ENCODE data around the gene RUNX1.

RUNX1 gene

GRCh38 chr21:34983680-34984086 lies 65.4 kb downstream of the RUNX1 start:
- no peak overlapping the region for H3K4me3 ChIP-seq (ENCODE audit: low read depth in 1 of 2, low read length in 1 of 2)
- H3K9me3 ChIP-seq = no peaks in the 10 kb centered on the region
- H3K4me1 ChIP-seq (ENCODE audit: control insufficient read depth in 1 of 2, insufficient read depth in 1 of 2, low read depth in 1 of 2, low read length in 1 of 2) = peaks cover 21 to 34% of the 10 kb centered on the region in 2 experiments
- H3K27ac ChIP-seq = peak overlapping the region; percentile 42
- H3K36me3 ChIP-seq = peaks cover 9% of the 10 kb centered on the region
- no peaks in the 10 kb centered on the region for H3K27me3 ChIP-seq
- TF ChIP-seq, protein P1, sequence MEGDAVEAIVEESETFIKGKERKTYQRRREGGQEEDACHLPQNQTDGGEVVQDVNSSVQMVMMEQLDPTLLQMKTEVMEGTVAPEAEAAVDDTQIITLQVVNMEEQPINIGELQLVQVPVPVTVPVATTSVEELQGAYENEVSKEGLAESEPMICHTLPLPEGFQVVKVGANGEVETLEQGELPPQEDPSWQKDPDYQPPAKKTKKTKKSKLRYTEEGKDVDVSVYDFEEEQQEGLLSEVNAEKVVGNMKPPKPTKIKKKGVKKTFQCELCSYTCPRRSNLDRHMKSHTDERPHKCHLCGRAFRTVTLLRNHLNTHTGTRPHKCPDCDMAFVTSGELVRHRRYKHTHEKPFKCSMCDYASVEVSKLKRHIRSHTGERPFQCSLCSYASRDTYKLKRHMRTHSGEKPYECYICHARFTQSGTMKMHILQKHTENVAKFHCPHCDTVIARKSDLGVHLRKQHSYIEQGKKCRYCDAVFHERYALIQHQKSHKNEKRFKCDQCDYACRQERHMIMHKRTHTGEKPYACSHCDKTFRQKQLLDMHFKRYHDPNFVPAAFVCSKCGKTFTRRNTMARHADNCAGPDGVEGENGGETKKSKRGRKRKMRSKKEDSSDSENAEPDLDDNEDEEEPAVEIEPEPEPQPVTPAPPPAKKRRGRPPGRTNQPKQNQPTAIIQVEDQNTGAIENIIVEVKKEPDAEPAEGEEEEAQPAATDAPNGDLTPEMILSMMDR (IDR thresholded peaks at IDR 0.05) = no peak

DNA sequence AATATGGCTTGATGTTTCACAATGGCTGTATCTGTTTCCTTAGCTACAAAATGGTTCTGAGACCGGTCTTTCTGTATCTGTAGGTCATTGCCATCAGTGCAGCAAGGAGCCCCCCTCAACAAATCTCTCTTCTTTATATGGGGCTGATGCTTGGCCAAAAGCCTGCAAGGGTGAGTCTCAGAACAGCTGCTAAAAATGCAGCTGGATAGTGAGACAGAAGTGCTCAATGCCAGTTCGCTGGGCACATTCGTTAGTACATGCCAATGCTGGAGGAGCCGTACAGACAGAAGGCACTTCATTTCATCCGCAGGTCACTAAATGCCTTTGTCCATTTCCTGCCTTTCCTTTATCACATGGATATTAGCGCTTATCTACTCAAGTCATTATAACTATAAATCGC lies 67.3 kb downstream of the RUNX1 start:
- H3K4me1 ChIP-seq (ENCODE audit: control insufficient read depth in 1 of 2, insufficient read depth in 1 of 2, low read depth in 1 of 2, low read length in 1 of 2) = peaks cover 21 to 34% of the 10 kb centered on the region in 2 experiments
- no peak overlapping the region for H3K4me3 ChIP-seq (ENCODE audit: low read depth in 1 of 2, low read length in 1 of 2)
- peaks cover 7% of the 10 kb centered on the region for H3K36me3 ChIP-seq
- no peaks in the 10 kb centered on the region for H3K27me3 ChIP-seq
- H3K9me3 ChIP-seq = no peaks in the 10 kb centered on the region
- TF ChIP-seq, protein P1 (IDR thresholded peaks at IDR 0.05) = no peak
- H3K27ac ChIP-seq = no peak overlapping the region

DNA sequence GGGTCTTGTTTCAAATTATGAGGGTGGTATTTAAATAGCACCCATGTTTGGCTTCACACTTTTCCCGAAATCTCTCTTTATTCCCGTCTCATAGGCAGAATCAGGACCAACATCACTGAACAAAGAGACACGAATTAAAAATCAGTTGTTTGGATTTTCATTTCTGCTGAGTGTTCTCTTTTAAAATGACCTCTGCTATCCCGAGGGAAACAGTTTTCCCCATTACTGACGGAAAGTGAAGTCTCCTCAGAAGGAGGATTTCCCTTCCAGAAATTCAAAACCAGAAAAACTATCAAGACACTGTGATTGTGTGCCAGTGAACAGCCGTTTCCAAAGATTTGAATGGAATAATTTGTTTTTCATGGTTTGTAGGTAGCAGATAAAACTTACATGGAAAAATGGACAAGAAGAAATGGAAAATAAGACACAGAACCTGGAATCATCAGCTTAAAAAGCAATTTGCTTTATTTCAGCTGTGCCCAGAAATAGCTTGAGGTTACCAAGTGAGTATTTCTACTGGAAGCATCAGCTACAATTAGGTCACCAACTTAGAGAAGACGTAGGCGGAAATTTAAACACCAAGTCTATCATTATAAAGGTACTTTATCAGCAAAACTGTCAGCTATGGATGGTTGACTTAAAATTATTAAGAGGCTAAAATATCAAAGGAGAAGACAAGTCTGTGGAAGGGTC lies 68.5 kb downstream of the RUNX1 start:
- TF ChIP-seq, protein P1 (IDR thresholded peaks at IDR 0.05) = no peak
- no peak overlapping the region for H3K27ac ChIP-seq
- H3K4me3 ChIP-seq (ENCODE audit: low read depth in 1 of 2, low read length in 1 of 2) = no peak overlapping the region
- no peaks in the 10 kb centered on the region for H3K27me3 ChIP-seq
- H3K4me1 ChIP-seq (ENCODE audit: control insufficient read depth in 1 of 2, insufficient read depth in 1 of 2, low read depth in 1 of 2, low read length in 1 of 2) = peaks cover 21 to 30% of the 10 kb centered on the region in 2 experiments
- H3K9me3 ChIP-seq = no peaks in the 10 kb centered on the region
- no peaks in the 10 kb centered on the region for H3K36me3 ChIP-seq

GRCh38 chr21:34979383-34979782 lies 69.7 kb downstream of the RUNX1 start:
- Histone ChIP-seq H3K27me3 (no peaks in the 10 kb centered on the region), H3K36me3 (no peaks in the 10 kb centered on the region), H3K4me3 (ENCODE audit: low read depth in 1 of 2, low read length in 1 of 2) (no peak overlapping the region), H3K9me3 (no peaks in the 10 kb centered on the region), H3K27ac (no peak overlapping the region), H3K4me1 (ENCODE audit: control insufficient read depth in 1 of 2, insufficient read depth in 1 of 2, low read depth in 1 of 2, low read length in 1 of 2) (peaks cover 10 to 19% of the 10 kb centered on the region in 2 experiments)
- TF ChIP-seq, protein P1 (IDR thresholded peaks at IDR 0.05) = no peak

DNA sequence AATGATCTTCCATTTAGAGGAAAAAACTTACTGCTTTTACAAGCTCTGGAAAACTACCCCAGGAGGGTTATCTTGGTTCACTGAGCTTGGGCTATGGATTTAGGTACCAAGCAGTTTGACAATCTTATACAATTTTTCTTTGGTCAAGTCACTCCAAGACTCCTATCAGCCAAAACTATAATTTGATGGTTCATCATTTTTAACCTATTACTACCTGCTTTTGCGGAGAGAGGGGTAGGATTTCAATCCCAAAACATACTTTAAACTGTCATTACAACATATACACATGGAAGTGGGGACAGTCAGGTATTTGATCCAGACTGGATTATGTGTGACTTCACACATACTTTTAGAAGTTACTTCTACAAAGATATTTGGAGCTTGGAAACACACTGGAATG lies 71.8 kb downstream of the RUNX1 start:
- TF ChIP-seq, protein P1 (IDR thresholded peaks at IDR 0.05) = no peak
- peaks cover 0 to 4% of the 10 kb centered on the region in 2 experiments for H3K4me1 ChIP-seq (ENCODE audit: control insufficient read depth in 1 of 2, insufficient read depth in 1 of 2, low read depth in 1 of 2, low read length in 1 of 2)
- no peaks in the 10 kb centered on the region for H3K36me3 ChIP-seq
- no peak overlapping the region for H3K27ac ChIP-seq
- H3K4me3 ChIP-seq (ENCODE audit: low read depth in 1 of 2, low read length in 1 of 2) = no peak overlapping the region
- H3K9me3 ChIP-seq = no peaks in the 10 kb centered on the region
- no peaks in the 10 kb centered on the region for H3K27me3 ChIP-seq
